Activated CD4-positive, CD25-positive, alpha-beta regulatory T cell treated with anti-CD3 and anti-CD28 coated beads, Interleukin-2, amount 50 U/mL, for 16 hours (primary cell): Measurements from ENCODE around the gene LYPD6.

ENCODE experiments used
- DNase-seq: peaks from one replicate; pipeline ENCODE4 v3.0.0-alpha.2; 2020; ENCODE audit warnings: low read depth, low spot score

LYPD6 gene

DNA sequence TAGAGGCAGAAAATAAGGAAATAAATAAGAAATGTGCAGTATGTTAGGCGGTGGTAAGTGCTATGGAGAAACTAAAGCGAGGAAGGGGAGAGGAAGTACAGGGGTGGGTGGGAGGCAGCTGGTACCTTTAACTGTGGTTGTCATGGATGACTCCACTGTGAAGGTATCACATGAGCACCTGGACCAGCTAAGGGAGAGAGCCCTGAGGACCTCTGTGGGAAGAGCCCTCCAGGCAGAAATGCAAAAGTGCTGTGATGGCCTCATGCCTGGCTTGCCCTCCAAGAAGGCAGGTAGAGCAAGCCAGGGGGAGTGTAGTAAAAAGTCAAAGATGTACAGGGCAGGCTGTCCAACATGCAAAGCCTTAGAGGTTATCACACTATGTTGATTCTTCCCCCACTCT is 17.9 kb downstream of the LYPD6 start:
- DNase-seq = no peak

DNA sequence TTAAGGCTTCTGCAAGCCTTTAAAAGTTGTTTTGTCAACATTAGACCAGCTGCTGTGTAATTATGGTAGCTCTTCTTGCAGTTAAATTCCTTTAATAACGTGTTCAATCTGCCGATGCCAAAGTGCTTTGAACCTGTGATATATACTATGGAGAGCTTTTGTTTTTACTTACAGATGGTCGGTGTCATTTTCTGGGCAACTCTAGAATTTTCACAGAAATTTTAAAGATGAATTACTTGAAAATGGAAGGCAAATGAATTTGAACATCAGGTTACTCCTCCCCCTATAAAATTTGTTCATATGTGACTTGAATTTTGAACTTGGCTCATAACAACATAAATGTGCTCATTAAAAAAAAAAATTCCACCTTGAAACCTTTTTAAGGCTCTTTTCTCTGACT is 23.0 kb downstream of the LYPD6 start:
- DNase-seq = no peak

DNA sequence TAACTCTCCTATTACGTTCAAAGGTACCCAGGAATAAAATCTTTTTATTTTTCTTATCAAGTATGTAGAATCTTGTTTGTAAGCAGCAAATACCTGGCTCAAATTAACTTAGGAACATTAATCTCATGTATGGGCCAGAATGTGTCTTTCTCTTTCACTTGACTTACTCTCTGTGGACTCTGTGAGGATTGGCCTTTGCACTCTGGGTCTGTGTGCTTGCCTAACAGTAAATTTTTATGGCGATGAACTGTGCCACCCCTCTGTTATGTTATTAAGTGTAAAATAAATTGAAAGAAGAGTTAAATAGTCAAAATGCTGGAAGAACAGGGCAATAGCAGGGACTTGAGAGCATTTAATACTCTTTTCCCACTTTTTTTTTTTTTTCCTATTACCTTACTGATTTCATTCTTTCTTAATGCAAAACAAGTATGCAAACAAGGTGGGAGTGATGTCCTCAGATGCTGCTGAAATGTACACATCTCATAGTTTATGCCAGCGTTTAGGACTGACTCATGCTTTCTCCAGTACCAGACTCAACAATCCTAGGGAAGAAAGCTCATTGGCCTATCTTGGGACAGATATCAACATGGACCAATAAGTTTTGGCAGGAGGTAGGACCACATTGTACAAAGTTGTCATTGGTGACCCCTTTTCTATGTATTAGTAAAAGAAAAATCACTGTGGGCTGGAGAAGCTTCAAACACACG is 25.5 kb downstream of the LYPD6 start:
- no peak for DNase-seq

DNA sequence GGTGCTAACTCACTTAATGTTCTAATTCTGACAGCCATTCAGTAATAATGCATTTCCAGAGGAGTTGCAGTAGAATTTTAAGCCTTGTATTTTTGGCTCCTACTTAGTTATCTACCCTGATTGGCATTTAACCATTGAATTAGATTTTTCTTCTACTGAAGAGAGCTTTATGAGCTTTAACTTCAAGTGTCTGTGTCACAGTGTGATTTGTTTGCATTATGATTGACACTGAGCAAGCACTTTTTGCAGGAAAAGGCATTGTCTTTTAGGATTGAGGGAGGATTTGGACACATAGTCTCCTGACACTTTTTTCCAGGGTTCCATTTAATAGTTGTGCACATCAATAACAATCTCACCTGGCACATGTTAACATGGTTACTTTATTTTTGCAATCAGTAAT is 26.7 kb downstream of the LYPD6 start:
- no peak for DNase-seq

DNA sequence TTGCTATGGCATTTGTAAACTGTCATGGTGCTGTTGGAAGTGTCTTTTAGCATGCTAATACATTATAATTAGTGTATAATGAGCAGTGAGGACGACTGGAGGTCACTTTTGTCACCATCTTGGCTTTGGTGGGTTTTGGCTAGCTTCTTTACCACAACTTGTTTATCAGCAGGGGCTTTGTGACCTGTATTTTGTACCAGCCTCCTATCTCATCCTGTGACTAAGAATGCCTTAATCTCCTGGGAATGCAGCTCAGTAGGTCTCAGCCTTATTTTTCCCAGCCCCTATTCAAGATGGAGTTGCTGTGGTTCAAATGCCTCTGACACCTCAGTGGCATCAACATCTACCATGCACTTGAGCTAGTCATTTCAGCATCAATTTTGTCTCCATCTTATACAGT is 29.7 kb downstream of the LYPD6 start:
- no peak for DNase-seq

DNA sequence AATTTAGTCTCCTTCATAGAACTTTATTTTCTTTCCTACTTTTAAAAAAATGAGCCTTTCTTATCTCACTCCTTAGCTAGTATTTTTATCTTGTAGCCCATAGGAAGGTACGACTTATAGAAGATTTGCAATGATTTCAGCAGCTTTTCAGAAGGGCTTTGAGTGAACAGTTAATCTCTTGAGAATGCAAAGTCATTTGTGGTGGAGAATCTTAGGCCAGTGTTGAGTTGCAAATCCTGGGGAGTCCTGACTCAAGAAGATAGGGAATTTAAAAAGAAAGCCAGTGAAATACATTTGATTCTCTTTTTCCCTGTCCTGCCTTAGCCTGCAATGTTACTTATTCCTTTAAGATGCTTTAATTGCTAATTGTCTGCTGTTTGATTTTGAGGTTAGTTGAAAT is 33.6 kb downstream of the LYPD6 start:
- DNase-seq = no peak

DNA sequence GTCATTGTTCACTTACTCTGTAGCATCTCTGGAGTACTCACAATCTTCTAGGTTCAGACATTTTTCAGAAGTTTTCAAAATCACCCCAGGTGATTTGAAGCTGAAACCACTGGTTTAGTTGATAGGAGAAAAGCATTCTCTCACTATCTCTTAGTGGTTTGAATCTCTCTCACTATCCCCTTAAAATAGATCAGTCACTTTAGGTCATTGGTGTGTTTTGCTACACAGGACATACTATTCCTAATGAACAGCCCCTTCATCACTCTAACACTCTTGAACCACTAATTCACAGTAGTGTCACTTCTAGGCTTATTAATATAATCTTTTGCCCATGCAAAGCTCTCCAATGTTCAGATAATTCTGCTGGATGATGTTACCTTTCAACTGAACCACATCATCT is 34.5 kb downstream of the LYPD6 start:
- no peak for DNase-seq

DNA sequence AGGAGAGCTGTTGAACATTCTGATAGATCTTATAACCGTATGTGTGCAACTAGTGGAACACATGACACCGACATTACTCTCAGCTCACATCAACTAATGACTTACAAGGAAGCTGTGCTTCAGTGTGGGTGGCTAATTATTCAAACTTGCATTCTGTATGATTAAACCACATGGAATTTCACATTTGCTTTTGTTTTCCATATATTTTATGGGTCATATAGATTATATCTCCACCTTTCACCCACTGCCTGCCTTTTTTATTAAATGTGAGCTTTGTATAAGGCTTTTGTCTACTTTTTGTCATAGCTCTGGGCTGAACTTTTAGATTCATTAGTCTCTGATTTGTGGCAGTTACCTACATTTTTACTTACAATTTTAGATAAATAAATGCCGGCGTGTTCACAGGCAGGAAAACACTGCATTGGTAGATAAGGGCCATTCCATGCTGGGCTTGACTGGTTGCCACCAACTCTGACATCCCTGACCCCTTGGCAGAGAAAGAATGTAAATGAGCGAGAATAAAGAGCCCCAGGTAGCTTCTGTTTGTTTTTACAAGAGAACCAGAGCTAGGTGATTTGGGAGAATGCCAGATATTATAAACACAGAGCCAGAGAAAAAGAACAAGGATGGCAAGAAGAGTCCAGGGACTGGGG is 35.7 kb downstream of the LYPD6 start:
- DNase-seq = no peak

DNA sequence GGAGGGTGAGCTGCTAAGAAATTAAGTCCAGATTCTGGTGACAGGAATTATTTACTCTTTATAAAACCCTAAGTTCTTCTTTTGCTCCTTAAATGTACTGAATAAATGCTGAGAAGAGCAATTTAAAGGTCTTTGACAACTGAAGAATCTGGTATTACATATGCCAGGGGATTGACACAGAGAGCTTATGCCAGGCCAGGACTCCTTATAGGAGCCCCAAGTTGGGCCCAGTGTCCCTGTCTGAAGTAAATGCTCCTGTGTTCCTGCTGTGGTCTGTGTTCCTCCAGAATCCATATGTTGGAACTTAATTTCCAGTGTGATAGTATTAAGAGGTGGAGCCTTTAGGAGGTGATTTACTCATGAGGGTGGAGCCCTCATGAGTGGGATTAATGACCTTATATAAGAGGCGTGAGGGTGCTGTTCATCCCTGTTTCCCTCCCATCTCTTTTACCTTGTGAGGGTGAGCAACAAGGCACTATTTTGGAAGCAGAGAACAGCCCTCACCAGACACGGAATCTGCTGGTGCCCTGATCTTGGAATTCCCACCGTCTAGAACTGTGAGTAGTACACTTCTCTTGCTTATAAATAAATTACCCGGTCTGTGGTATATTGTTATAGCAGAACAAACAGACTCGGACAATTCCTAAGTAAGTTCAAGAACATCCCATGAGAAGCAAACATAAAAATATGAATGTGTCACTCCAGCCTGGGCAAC is 39.8 kb downstream of the LYPD6 start:
- DNase-seq = no peak

DNA sequence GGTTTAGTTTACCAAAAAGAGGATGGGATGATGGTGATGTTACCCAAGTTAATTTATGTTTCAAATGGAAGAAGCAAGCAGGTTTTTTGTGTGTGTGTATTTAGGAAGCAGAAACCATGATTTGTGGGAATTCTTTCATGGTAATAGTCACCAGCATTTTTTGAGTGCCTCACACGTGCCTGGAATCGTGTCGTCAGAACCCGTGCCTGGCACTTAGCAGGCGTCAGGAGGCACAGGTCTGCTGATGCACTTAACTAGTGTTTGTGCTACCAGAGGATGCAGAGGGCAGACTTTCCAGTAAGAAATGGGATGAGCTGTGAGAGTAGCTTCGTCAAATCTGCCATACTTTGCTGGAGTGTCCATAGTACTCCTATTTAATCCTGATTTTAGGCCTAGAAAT is 41.1 kb downstream of the LYPD6 start:
- DNase-seq = no peak

DNA sequence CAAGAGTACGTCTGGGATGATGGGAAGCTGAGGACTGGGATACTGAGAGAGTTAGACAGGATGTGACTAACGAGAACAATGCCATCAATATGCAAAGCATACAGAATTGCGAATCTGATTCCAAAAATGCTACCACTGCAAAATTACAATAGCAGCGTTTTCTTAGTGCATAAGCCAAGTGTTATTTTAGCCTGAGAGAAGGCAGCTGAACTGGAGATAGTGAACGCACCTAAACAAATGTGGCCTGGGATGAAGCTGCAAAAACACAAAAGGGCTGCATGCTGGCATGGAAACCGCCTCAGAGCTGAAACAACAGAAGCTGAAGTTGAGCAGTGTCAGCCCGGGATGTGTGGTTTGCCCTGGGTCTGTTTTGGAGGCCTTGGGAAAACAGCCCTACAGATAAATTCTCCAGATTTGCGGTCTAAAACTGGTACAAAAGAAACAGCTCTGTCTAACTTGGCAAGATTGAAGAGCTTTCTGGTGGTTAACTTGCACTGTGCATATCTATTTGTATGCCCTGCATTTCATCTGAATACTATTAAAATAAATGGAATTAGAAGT is 45.5 kb downstream of the LYPD6 start:
- no peak for DNase-seq

DNA sequence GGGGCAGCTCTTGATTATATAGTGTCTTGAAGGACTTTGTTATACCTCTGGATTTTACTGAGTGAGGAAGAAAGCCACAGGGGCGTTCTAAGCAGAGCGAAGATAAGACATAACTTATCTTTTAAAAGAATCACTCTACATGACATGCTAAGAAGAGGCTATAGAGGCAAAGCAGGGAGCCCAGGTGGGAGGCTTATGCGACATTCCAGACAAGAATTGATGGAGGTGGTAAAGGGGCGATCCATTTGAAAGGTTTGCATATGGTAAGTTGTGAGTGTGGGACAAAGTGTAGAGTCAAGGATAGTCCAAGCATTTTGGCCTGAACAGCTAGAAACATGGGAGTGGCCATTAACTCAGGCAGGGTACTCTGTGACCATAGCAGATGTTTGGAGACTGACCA is 49.8 kb downstream of the LYPD6 start:
- no peak for DNase-seq

DNA sequence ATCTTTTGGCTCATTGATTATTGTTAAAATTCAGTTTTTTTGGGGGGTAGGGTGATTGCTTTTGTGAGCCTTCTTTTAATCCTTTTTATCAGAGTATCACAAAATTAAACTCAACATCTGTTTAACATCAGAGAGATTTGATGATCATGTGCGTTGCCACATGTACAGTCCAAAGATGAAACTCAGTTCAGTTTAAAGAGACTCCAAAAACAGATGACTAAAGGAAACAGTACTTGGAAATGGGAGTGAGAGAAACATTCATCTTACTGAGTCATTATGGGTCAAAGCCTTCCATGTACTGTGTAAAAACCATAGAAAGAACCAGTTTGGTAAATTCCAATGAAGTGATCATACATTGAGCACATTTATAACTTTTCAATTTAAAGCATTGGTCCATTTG is 53.0 kb downstream of the LYPD6 start:
- no peak for DNase-seq

DNA sequence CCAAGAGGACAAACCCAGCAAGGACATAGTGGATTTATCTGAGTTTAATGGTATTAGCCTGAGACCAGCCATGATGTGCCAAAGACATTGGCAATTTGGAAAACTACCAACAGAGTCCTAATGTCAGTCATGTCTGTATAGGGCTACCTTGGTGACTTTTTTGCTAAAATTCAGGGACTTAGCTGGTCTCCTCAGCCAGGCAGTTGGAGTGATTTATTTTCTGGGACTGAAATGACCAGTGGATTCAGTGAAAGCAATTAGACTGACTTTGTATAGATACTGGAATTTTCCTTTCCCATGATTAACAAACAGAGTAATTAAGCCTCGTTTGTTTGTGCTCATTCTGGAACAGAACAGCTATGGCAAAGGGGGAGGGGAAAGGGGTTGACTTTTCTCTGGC is 55.0 kb downstream of the LYPD6 start:
- no peak for DNase-seq

DNA sequence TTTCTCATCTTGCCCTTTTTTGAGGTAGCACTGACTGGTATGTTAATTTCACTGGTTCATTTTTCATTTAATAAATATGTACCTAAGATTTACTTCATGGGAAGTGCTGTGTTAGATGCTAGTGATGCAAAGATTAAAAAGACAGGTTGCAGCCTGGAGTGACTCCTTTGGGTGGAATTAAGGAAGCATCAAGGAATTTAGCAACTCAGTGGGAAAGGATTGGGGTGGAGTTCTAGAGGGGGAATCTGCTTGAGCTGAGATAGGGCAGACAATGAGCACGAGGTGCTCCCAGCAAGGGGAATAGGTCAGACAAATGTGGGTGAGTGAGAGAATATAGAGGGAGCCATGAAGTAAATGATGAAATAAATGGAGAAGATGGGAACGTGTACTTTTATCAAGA is 57.0 kb downstream of the LYPD6 start:
- DNase-seq = no peak

DNA sequence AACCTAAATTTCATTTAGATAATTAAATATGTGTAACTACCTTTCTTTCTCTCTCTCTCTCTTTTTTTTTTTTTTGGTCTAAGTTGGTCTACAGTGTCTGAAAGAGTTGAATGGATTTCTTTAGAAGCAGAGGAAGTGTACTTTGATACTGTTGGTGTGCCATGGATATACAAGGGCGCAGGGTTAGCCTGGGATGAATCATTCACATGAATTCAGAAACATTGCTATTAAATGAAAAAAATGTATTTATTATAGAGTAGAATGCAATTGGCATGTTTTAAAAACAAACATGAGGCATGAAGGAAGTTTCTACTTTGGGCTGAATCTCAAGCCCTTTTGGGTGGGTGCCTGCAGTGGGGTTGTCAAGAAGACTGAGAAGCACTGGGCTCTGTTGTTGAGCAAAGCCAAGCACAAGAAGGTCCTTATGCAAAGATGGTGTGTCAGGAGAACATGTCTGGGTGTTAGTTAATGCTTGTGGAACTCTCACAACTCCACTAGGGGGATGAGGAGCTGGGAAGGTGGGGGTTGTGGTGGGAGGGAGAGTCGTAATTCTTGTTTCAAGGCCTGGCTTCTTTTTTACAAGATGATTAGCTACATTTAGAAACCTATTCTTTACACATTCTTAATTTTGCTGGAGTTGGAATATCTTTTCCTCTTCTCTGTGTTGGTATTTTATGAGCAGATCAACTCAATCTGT is 57.9 kb downstream of the LYPD6 start:
- DNase-seq = no peak

DNA sequence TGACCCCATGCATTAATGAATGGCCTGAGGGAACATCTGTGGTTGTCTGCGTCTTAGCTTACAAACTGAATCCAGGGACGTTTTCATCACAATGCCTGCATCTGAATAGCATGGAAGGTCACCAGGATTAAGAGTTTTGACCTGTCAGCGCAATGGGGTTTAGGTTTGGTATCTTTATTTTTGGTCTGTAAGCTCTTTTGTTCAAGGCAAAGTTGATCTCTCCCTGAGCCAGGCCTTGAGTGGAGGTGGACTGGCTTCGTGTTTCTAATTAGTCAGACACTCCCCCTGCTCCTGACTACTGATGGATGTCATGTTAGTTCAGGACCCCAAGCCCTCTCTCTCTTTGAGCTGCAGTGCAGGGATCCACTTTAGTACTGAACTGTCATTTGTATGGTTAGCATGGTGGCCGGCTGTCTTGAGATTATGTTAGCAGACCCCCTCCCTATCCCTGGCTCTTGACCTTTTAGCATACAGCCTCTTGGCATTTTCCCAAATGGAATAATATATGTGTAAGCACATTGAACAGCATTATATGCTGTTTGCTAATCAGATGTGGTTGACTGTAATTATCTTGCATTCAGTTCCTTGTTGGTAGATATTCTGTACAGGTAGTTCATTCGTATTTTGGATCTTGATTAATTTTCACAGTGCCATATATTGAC is 59.2 kb downstream of the LYPD6 start:
- DNase-seq = no peak

DNA sequence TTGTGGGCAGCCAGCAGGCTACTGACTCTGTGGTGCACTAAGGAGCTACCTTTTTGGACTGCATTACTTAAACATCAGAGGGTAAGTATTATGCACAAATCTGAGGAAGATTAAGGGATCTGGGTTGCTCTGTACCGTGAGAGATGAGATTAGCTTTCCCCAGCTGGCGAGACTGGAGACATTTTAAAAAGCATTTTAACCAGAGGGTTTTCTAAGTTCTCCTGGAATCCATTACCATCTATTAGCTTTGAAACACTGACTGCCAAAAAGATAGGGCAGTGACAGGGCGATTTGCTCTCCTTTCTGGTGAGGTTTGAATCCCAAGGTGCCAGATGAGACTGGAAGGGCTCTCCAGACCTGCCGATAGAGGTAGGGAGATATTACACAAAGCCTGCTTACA is 63.2 kb downstream of the LYPD6 start:
- DNase-seq = no peak

DNA sequence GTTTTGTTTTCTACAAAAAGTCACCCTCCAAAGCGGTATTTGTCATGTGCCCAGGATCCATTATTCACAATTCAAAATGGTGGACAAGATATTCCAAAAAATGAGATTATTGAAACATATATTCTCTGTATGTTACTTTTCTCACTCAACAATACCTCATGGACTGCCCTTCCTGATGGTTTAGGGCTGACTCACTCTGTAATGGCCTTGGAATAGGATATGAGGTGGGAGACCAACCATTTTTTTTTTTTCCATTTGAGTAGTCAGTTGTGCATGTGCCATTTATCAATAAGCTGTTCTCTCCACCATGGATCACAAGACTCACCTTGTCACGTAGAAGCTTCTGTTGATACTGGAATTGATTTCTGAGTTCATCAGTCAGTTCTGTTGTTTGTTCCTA is 64.5 kb downstream of the LYPD6 start:
- DNase-seq = no peak

DNA sequence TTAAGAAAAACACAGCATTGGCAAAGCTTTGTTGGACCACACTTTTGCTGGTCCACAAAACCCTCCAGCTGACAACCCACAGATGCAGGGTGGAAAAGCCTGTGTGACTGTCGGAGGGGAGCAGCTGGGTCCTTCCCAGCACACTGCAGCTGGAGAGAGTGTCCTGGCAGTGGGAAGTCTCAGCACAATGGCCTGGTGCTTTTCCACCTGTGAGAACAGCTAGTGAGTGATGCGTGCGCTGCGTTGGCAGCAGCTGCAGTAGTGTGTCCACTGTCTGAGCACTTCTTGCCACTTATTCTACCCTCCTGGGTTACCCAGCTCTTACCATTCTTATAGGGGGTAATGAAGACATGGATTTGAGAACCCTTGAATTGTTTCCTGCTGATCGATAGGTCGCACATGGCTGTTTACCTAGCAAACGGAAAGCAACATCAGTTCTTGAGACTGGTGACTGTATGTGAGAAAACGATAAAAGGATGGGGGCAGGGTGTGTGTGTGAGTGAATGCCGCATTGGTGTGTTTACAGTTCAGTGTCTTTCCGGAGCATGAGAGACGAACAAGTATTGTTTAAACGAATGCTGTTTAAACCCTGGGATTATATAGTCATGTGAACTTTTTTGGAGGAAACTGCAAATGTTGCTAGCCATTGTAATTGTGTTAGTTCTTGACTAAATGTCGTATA is 69.7 kb downstream of the LYPD6 start:
- DNase-seq = no peak

DNA sequence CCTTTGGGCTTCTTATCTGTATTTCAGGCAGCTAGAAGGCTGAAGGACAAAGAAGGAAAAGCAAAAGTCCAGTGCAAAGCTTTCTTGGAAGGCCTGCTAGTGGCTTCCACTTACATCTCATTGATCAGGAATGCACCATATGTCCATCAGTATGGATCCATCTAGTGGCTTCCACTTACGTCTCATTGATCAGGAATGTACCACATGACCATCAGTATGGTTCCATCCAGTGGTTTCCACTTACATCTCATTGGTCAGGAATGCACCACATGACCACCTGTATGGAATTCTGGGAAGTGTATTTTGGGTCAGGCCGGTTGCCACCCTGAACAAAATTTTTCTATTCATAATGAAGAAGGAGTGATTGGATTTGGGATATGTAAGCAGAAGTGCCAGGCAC is 70.6 kb downstream of the LYPD6 start:
- DNase-seq = no peak
